Glutamatergic neuron (in vitro differentiated cells): Measurements from ENCODE around the gene TFCP2L1. TPM values are rescaled to one million over a fixed set of nuclear protein-coding genes. Genes with fewer than 3 reads are reported as not detected.

ENCODE experiments used
- DNase-seq: peaks from one replicate; pipeline ENCODE4 v3.0.0; 2022
- H3K27ac Mint-ChIP-seq: one replicate; pipeline ENCODE4 v1.8.0; 2020; ENCODE audit warnings: mild to moderate bottlenecking, mixed read lengths, inconsistent platforms; ENCODE audit not compliant: unreplicated experiment
- H3K27me3 Mint-ChIP-seq: one replicate; pipeline ENCODE4 v1.8.0; 2020; ENCODE audit warnings: mild to moderate bottlenecking, moderate library complexity, mixed read lengths, inconsistent platforms; ENCODE audit not compliant: unreplicated experiment
- H3K36me3 Mint-ChIP-seq: one replicate; pipeline ENCODE4 v1.8.0; 2020; ENCODE audit warnings: mild to moderate bottlenecking, mixed read lengths, inconsistent platforms; ENCODE audit not compliant: unreplicated experiment
- H3K4me1 Mint-ChIP-seq: one replicate; pipeline ENCODE4 v1.8.0; 2020; ENCODE audit warnings: mild to moderate bottlenecking, low read depth, mixed read lengths, inconsistent platforms; ENCODE audit not compliant: unreplicated experiment
- H3K4me3 Mint-ChIP-seq: one replicate; pipeline ENCODE4 v1.8.0; 2020; ENCODE audit warnings: mild to moderate bottlenecking, mixed read lengths, inconsistent platforms; ENCODE audit not compliant: unreplicated experiment
- H3K9me3 Mint-ChIP-seq: one replicate; pipeline ENCODE4 v1.8.0; 2020; ENCODE audit warnings: mild to moderate bottlenecking, moderate library complexity, mixed read lengths, inconsistent platforms; ENCODE audit not compliant: unreplicated experiment
- total RNA-seq: library from RNA; stranded (reverse); fragmentation: NEBNext Ultra II Directional; extraction: Animal tissue kit (Norgen Biotek cat#: 25700); gene quantifications from one replicate; pipeline ENCODE4 v1.2.1, GENCODE V29; 2021; ENCODE audit not compliant: unreplicated experiment
- TF ChIP-seq, protein P1 (sequence below): fragments of 200-600 bp; sonication (generic); IDR thresholded peaks from one replicate; pipeline ENCODE4 v1.5.0; 2021; ENCODE audit not compliant: partially characterized antibody, unreplicated experiment

The TFCP2L1 gene
- total RNA-seq, 1 donor from 2014 or later, result 0.07 TPM

DNA sequence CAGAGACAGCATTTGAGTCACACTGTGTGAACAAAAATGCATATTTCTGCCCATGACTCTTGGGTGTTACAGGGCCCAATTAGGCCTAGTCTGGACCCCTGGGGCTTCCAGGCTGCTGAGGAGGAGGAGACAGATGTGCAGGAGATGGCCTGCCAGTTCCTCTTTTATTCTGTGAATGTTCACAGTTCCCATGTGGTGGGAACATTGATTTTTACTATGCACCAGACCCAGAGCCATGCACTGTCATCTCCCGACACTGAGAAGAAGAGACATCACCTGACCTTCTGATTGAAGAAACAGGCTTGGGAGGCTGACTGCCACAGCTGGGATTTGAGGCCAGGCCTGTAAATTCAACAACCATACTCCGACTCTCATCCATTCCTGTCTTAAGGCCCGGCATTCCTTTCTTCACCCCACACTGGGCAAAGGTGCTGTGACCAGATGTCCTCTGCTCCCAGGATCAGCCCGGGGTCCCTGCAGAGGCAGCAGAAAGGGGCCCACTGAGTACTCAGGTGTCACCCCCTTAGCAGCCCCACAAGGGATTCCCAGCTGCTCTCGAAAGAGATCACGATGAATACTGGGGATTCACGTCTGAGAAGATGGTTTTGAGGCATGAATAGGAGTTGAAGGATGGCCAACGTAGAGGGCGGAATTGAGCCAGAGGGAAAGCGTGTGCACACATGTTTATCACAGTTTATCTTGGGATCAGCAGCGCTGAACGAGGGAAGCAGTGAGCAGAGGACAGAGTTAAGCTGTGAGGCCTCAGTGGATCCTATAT is 3.6 kb upstream of the TFCP2L1 start:
- TF ChIP-seq, protein P1, sequence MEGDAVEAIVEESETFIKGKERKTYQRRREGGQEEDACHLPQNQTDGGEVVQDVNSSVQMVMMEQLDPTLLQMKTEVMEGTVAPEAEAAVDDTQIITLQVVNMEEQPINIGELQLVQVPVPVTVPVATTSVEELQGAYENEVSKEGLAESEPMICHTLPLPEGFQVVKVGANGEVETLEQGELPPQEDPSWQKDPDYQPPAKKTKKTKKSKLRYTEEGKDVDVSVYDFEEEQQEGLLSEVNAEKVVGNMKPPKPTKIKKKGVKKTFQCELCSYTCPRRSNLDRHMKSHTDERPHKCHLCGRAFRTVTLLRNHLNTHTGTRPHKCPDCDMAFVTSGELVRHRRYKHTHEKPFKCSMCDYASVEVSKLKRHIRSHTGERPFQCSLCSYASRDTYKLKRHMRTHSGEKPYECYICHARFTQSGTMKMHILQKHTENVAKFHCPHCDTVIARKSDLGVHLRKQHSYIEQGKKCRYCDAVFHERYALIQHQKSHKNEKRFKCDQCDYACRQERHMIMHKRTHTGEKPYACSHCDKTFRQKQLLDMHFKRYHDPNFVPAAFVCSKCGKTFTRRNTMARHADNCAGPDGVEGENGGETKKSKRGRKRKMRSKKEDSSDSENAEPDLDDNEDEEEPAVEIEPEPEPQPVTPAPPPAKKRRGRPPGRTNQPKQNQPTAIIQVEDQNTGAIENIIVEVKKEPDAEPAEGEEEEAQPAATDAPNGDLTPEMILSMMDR, result no peak
- no peak overlapping the region for H3K27ac Mint-ChIP-seq
- peaks cover 1% of the 10 kb centered on the region for H3K9me3 Mint-ChIP-seq
- DNase-seq, result no peak
- H3K4me3 Mint-ChIP-seq, result no peak overlapping the region
- no peaks in the 10 kb centered on the region for H3K36me3 Mint-ChIP-seq
- H3K27me3 Mint-ChIP-seq, result peaks cover 8% of the 10 kb centered on the region
- H3K4me1 Mint-ChIP-seq, result peaks cover 12% of the 10 kb centered on the region

DNA sequence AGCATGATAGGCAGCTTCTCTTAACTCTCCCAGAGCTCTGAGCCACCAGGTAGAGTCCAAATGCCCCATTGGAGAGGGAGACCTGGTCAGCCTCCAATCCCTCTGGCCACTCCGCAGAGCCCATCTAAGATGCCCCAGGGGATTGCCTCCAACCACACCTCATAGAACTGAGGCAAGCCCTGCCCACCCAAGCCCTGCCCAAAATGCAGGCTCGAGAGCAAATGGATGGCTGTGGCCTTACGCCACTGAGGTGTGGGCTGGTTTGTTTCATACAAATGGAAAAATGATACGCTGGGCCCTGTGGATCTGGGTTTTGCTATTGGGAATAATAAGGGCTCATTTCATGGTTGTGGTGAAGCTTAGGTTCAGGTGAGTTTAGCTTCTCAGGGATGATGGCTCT is 3.0 kb upstream of the TFCP2L1 start:
- no peak overlapping the region for H3K4me3 Mint-ChIP-seq

DNA sequence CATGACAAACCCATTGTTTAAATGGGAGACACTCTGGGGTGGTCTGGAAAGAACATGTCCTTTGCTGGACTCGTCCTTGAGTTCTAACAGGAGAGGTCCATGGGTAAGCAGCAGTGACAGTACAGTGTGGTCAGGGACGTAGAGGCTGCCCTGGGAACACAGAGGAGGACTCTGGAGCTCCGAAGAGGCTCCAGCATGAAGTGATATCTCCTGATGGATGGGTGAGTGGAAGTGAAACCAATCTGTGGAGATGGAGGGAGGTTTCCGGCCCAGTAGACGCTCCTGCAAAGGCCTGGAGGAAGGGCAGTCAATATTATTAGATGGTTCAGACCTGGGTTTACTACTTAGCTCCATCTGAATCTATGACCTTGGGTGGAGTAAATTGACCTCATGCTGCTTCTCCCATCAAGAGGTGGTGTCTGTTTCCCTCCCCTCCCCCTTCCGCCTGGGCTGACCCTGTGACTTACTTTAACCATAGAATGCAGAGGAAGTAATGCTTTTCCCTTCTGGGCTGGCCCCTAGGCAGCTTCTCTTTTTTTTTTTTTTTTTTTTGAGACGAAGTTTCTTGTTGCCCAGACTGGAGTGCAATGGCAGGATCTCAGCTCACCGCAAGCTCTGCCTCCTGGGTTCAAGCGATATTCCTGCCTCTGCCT is 2.3 kb upstream of the TFCP2L1 start:
- no peak overlapping the region for H3K4me3 Mint-ChIP-seq
- H3K9me3 Mint-ChIP-seq, result peaks cover 1% of the 10 kb centered on the region
- TF ChIP-seq, protein P1, result no peak
- H3K27ac Mint-ChIP-seq, result no peak overlapping the region
- peaks cover 9% of the 10 kb centered on the region for H3K27me3 Mint-ChIP-seq
- no peak for DNase-seq
- H3K36me3 Mint-ChIP-seq, result no peaks in the 10 kb centered on the region
- H3K4me1 Mint-ChIP-seq, result peaks cover 12% of the 10 kb centered on the region

More for the DNA sequence above, 3.0 kb upstream of the TFCP2L1 start:
- DNase-seq, result no peak
- Mint-ChIP-seq H3K27me3 (peaks cover 8% of the 10 kb centered on the region), H3K36me3 (no peaks in the 10 kb centered on the region), H3K27ac (no peak overlapping the region), H3K4me1 (peaks cover 12% of the 10 kb centered on the region), H3K9me3 (peaks cover 1% of the 10 kb centered on the region)
- TF ChIP-seq, protein P1, result no peak

DNA sequence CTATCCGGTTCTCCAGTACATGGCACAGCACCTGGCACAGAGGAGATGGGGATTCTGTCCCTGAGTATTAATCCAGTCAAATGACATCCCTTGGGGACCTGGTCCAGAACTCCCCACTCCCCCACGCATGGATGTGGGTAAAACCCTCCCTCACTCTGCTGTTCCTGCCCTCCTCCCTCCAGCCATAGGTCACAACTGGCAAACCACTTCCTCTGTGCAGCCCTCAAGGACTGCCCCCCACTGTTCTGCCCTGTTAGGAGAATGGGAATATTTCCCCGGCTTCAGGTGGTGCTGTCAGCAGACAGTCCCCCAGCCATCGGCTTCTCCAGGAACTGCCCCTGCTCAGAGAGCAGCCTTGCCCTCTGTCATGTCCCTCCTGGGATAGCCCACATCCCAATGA is 1.5 kb upstream of the TFCP2L1 start:
- Mint-ChIP-seq H3K9me3 (peaks cover 1% of the 10 kb centered on the region), H3K27me3 (peaks cover 10% of the 10 kb centered on the region), H3K27ac (no peak overlapping the region), H3K4me3 (no peak overlapping the region), H3K4me1 (peaks cover 12% of the 10 kb centered on the region), H3K36me3 (no peaks in the 10 kb centered on the region)
- DNase-seq, result no peak
- TF ChIP-seq, protein P1, result no peak

DNA sequence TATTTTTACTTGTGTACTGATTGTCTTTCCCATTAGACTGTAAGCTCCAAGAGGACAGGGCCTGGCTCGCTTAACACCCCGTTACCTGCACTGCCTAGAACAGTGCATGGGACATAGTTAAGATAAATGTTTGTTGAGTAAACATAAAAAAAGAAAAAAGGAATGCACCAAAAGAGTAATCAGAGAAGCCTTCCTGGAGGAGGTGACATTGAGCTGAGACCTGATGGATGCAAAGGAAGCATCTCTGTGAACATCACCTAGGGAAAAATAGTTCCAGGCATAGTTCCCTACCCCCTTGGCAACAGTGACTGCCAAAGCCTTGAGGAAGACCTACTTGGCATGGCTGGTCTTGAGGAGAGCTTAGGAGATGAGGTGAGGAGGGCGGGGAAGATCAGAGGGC is 924 bp upstream of the TFCP2L1 start:
- no peak overlapping the region for H3K4me3 Mint-ChIP-seq
- TF ChIP-seq, protein P1, result no peak
- peaks cover 10% of the 10 kb centered on the region for H3K27me3 Mint-ChIP-seq
- H3K36me3 Mint-ChIP-seq, result no peaks in the 10 kb centered on the region
- peaks cover 12% of the 10 kb centered on the region for H3K4me1 Mint-ChIP-seq
- peaks cover 1% of the 10 kb centered on the region for H3K9me3 Mint-ChIP-seq
- DNase-seq, result no peak
- H3K27ac Mint-ChIP-seq, result no peak overlapping the region
